Cardiac septum (tissue), 1 donor: ENCODE measurements around the gene LDLRAD3. TPM values are rescaled to one million over a fixed set of nuclear protein-coding genes. Genes with fewer than 3 reads are reported as not detected.

Source experiments
- DNase-seq: peaks from one replicate; pipeline ENCODE4 v3.0.0-alpha.2; 2020; ENCODE audit warnings: low spot score
- intact Hi-C: fragments of 100-400 bp; cut with DNase I; formaldehyde crosslinking; loops from one replicate; pipeline ENCODE4 v1.14.0; 2022
- total RNA-seq: library from RNA; stranded (reverse); fragmentation: NEBNext Ultra II Directional; extraction: Animal tissue kit (Norgen Biotek cat#: 25700); gene quantifications from one replicate; pipeline ENCODE4 v1.2.1, GENCODE V29; 2021
- donor health status: DM: no; HTN: no; CAD: no.

LDLRAD3 gene
- total RNA-seq, 1 donor from 2014 or later, result 4.4 TPM

- intact Hi-C loops, result no loop called here
- no peak for DNase-seq
Measured at GRCh38 chr11:36205536-36205935, 261.7 kb downstream of the LDLRAD3 start.

- intact Hi-C loops, result no loop called here
Measured at GRCh38 chr11:36210529-36210928, 266.7 kb downstream of the LDLRAD3 start.

GRCh38 chr11:36211761-36212430 lies 268.0 kb downstream of the LDLRAD3 start:
- no peak for DNase-seq
- intact Hi-C loops, result no loop called here

More at GRCh38 chr11:36210529-36210928, 266.7 kb downstream of the LDLRAD3 start:
- no peak for DNase-seq

- peak; percentile 63 for DNase-seq
- intact Hi-C loops, result no loop called here
Measured at GRCh38 chr11:36212564-36213392, 268.9 kb downstream of the LDLRAD3 start.

DNA sequence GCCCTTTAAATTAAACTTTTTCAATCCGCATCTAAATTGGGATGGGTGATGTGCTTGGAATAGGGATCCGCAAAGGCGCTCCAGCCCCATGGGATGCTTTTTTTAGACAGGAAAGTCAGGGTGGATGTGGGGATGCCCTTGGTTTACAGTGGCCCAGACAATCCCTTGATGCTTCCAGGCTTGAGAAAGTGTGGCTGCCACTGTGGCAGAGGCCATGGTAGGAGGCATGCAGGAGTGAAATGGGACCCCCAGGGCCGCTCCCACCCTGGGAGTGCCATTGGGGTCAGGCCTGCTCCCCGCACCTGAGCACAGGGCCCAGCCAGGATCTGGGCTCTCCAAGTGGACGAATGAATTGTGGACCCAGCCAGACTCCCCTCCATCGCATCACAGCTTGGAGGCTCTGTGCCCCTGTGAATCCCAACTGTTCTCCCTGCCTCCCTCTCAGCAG lies 269.6 kb downstream of the LDLRAD3 start:
- DNase-seq, result peak; percentile 67
- intact Hi-C loops, result no loop called here

GRCh38 chr11:36214480-36214879 lies 270.6 kb downstream of the LDLRAD3 start:
- peak; percentile 31 for DNase-seq
- intact Hi-C loops, result no loop called here

GRCh38 chr11:36214976-36215692 lies 271.3 kb downstream of the LDLRAD3 start:
- intact Hi-C loops, result no loop called here

DNA sequence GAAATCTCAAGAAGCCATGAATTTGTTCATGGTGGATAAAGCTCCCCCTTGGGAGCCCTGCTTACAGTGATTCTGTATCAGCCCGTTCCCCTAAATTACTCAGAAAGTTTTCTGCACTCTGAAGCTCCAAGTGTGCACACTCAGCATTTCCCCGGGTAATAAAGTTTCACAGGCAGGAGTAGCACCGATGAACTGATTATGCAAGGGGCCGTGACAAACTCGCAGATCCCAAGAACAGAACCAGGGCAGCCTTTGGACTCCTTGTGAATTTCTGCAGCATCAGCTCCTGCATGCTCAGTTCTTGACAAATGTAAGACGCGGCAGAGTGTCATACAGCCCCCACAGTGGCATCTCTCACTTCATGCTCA lies 271.8 kb downstream of the LDLRAD3 start:
- intact Hi-C loops, result no loop called here
- DNase-seq, result peak; percentile 67

More at GRCh38 chr11:36214976-36215692, 271.3 kb downstream of the LDLRAD3 start:
- DNase-seq, result peak; percentile 44

- DNase-seq, result no peak
- intact Hi-C loops, result no loop called here
Measured at GRCh38 chr11:36216061-36216615, 272.3 kb downstream of the LDLRAD3 start.

DNA sequence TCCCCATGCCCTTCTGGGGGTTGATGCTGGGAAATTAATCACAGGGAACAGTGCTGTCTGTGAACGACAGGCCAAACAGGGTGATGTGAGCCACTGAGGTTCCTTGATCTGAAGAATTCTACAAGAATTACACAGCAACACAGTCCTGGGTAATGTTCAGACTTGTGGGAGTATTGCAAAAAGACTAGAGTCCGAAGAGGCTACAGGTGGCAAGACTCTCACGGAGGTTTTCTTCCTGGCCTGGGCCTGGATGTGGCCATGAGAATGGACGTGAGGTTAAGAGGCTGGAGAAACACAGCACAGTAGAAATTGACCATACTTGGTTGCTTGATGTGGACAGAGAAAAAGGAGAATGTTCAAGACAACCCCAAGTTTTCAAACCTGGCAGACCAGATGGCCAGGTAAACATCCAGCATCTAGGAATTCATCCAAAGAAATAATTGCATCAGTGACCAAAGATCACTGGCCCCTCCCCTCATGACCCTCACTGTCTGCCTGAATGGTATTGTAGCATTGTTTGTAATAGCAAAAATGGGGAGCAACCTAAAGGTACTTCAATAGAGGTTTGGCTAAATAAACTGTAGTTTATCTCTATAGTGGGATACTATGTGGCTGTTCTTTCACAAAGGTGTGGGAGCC lies 274.5 kb downstream of the LDLRAD3 start:
- peak; percentile 19 for DNase-seq
- intact Hi-C loops, result no loop called here

- DNase-seq, result no peak
- intact Hi-C loops, result no loop called here
Measured at GRCh38 chr11:36219996-36220395, 276.1 kb downstream of the LDLRAD3 start.

DNA sequence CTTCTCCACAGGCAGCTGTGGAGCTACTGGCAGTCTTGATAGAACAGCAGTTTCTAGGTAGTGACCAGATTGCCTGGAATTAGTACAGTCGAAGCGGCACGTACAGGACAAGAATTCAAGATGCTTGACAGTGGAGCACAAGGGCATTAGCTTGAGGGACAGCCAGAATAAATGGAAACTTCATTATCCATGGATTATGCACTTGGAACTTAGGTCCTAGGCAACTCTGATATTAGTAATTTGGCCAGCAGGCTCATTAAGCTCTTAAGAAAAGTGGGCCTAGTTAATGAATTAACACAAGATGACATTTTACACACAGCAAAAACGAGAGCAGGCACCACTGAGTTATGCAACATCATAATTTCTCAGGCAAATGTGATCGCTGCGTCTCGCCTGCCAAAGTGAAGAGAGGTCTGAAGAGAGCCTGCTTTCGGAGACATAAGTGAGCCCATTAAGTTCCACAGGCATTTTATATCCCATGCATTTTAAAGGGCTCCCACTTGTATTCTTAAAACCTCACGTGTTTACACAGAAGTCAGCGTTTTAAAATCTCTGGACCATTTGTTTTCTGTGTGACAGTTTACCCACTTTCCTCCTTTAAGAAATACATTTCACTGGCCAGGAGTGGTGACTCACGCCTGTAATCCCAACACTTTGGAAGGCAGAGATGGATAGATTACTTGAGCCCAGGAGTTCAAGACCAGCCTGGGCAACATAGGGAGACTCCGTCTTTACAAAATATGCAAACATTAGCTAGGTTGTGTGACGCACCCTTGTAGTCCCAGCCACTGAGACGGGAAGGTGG lies 279.2 kb downstream of the LDLRAD3 start:
- intact Hi-C loops, result no loop called here
- DNase-seq, result peak; percentile 62

- peak; percentile 5 for DNase-seq
Measured at GRCh38 chr11:36224209-36224882, 280.5 kb downstream of the LDLRAD3 start.

DNA sequence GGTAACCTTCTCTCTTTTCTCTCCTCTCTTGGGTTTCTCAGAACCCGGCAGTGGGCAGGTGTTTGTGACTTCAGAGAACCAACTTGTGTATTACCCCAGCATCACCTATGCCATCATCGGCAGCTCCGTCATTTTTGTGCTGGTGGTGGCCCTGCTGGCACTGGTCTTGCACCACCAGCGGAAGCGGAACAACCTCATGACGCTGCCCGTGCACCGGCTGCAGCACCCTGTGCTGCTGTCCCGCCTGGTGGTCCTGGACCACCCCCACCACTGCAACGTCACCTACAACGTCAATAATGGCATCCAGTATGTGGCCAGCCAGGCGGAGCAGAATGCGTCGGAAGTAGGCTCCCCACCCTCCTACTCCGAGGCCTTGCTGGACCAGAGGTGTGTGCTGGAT lies 283.2 kb downstream of the LDLRAD3 start:
- peak; percentile 65 for DNase-seq
- intact Hi-C loops, result no loop called here

More at GRCh38 chr11:36224209-36224882, 280.5 kb downstream of the LDLRAD3 start:
- intact Hi-C loops, result no loop called here

DNA sequence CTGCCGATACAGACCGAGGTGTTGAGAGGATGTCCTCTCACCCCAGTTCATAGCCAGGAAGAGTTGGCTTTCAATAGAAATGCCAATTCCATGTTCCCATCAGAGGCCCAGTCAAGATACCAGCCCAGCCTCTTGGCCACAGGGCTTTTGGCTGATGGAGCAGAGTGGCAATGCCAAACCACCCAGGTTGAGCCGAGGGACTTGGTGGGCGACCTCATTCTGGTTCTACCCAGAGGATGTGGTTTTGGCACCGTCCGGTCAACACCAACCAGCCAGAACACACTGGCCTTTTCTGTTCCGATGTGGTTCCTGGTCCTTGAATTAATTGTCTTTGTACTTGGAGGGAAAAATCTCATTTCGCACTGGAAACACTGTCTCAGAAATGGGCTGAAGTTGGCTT lies 284.8 kb downstream of the LDLRAD3 start:
- intact Hi-C loops, result no loop called here
- peak; percentile 70 for DNase-seq

DNA sequence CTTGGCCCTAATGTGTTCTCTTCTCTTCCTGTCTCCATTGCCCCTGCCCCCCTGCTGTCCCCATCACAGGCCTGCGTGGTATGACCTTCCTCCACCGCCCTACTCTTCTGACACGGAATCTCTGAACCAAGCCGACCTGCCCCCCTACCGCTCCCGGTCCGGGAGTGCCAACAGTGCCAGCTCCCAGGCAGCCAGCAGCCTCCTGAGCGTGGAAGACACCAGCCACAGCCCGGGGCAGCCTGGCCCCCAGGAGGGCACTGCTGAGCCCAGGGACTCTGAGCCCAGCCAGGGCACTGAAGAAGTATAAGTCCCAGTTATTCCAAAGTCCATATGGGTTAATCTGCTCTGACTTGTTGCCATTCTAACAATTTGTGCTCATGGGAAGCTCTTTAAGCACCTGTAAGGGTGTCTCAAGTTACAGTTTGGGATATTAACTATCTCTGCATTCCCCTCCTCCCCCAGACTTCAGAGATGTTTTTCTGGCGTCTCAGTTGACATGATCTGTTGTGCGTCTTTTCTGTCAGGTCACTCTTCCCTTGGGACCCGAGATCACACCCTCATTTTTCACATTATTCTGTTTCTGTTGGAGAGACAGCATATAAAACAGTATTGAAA lies 285.3 kb downstream of the LDLRAD3 start:
- intact Hi-C loops, result no loop called here
- DNase-seq, result peak; percentile 43

GRCh38 chr11:36230779-36231699 lies 287.2 kb downstream of the LDLRAD3 start:
- intact Hi-C loops, result no loop called here

More at GRCh38 chr11:36230779-36231699, 287.2 kb downstream of the LDLRAD3 start:
- DNase-seq, result no peak
